RWPE2 (cell line): ENCODE data around the gene AKAP7.
A peak's percentile ranks its signal among the peaks of the same experiment; 100 is the strongest.

Source experiments
- ATAC-seq: fragments of 200-7000 bp; cut with Tn5 transposase; 3 replicates; pipeline ENCODE4 v1.9.1; 2021; ENCODE audit warnings: low read depth
- DNase-seq: peaks from one replicate; pipeline ENCODE4 v3.0.0-alpha.2; 2020; ENCODE audit warnings: low spot score
- H3K27ac ChIP-seq: fragments of 450-650 bp; 2 replicates; pipeline ENCODE4 v1.5.1; 2017; ENCODE audit warnings: mild to moderate bottlenecking; ENCODE audit not compliant: poor library complexity, severe bottlenecking
- H3K27me3 ChIP-seq: fragments of 250-450 bp; sonication (Bioruptor Pico); 2 replicates; pipeline ENCODE4 v1.5.1; 2021; ENCODE audit warnings: mild to moderate bottlenecking, moderate library complexity; ENCODE audit not compliant: insufficient read depth, poor library complexity, severe bottlenecking
- H3K36me3 ChIP-seq: fragments of 250-450 bp; sonication (Bioruptor Pico); 2 replicates; pipeline ENCODE4 v1.5.1; 2020; ENCODE audit warnings: low read depth, mild to moderate bottlenecking, moderate library complexity
- H3K4me1 ChIP-seq: fragments of 250-450 bp; sonication (Bioruptor Pico); 2 replicates; pipeline ENCODE4 v1.5.1; 2021; ENCODE audit warnings: mild to moderate bottlenecking, moderate library complexity; ENCODE audit not compliant: insufficient read depth, poor library complexity, severe bottlenecking
- H3K4me3 ChIP-seq: fragments of 250-450 bp; sonication (Bioruptor Pico); 2 replicates; pipeline ENCODE4 v1.5.1; 2021; ENCODE audit warnings: mild to moderate bottlenecking, moderate library complexity; ENCODE audit not compliant: severe bottlenecking
- H3K9me3 ChIP-seq: fragments of 250-450 bp; sonication (Bioruptor Pico); 2 replicates; pipeline ENCODE4 v1.5.1; 2021; ENCODE audit warnings: mild to moderate bottlenecking, moderate library complexity; ENCODE audit not compliant: severe bottlenecking
- CTCF ChIP-seq: fragments of 450-650 bp; IDR thresholded peaks from one replicate; pipeline ENCODE4 v1.5.1; 2017; ENCODE audit warnings: mild to moderate bottlenecking, moderate library complexity; ENCODE audit not compliant: poor library complexity, severe bottlenecking

Gene AKAP7

DNA sequence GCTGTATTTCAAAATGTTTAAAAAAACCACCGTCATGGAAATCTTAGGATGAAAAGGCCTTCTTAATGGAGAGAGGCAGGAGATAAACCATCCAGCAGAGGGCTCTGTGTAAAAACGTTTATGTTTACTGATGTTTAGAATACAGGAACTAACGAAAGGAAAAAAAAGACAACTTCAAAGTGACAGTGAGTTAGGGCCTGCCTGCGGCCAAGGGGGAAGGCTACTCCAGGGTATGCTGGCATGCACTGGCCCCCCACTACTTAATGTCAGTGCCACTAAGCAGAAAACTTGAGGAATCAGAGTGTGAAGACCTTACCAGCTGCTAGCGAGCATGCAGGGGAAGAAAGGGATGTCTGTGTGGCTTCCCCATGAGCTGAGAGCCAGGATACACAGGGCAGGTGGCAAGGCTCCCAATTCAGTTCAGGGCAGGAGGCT is 47.7 kb downstream of the AKAP7 start:
- H3K27ac ChIP-seq, result no peak overlapping the region
- no peaks in the 10 kb centered on the region for H3K4me1 ChIP-seq
- H3K27me3 ChIP-seq, result no peaks in the 10 kb centered on the region
- H3K9me3 ChIP-seq, result no peaks in the 10 kb centered on the region
- DNase-seq (no peak), ATAC-seq (0 out of 3 replicates have a peak, but pooled peaks have one; percentile 40)
- H3K36me3 ChIP-seq, result 0 out of 2 replicates have a peak, but pooled peaks cover 4% of the 10 kb centered on the region
- H3K4me3 ChIP-seq, result no peak overlapping the region
- peak; percentile 47 for TF ChIP-seq CTCF

GRCh38 chr6:131183427-131184095 is 48.3 kb downstream of the AKAP7 start:
- no peak for TF ChIP-seq CTCF
- Histone ChIP-seq H3K27ac (no peak overlapping the region), H3K4me3 (no peak overlapping the region), H3K4me1 (no peaks in the 10 kb centered on the region), H3K9me3 (no peaks in the 10 kb centered on the region), H3K27me3 (no peaks in the 10 kb centered on the region), H3K36me3 (0 out of 2 replicates have a peak, but pooled peaks cover 4% of the 10 kb centered on the region)
- no peak for ATAC-seq
- no peak for DNase-seq

DNA sequence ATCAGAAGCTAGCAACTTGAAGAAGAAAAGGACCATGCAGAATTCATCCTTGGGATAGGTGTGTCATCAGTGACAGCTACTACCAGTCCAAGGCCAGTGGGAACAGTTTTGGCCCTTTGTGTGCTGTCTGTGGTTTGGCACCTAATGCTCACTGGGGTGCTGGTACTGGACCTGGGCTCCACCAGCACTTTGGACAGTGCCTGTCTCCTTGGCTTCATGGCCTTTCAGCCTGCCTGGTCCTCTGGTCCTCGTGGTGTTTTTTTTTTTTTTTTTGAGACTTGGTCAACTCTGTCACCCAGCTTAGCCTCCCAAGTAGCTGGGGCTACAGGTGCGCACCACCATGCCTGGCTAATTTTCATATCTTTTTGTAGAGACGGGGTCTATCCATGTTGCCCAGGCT is 56.3 kb downstream of the AKAP7 start:
- no peak for DNase-seq
- Histone ChIP-seq H3K36me3 (no peaks in the 10 kb centered on the region), H3K27ac (no peak overlapping the region), H3K4me3 (no peak overlapping the region), H3K9me3 (peaks cover 5% of the 10 kb centered on the region), H3K4me1 (no peaks in the 10 kb centered on the region), H3K27me3 (no peaks in the 10 kb centered on the region)
- ATAC-seq, result no peak
- no peak for TF ChIP-seq CTCF

DNA sequence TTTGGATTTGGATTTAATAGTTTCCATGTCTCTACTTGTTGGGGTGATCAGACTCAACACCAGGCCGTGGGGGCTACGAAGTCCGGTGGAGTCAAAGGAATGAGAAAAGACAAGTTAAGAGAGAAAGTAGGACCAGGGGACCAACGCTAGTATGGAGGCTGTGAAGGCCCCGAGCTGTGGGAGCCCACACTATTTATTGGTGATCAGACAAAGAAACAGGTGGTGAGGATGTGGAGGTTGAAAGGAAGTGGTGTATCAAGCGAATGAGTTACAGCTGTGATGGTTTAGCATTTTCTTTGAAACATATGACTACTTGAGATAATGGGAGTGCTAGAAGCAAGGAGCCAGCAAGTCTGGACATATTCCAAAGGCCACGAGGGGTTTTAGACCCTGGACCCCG is 62.4 kb downstream of the AKAP7 start:
- Histone ChIP-seq H3K27ac (no peak overlapping the region), H3K36me3 (no peaks in the 10 kb centered on the region), H3K4me1 (no peaks in the 10 kb centered on the region), H3K27me3 (no peaks in the 10 kb centered on the region), H3K9me3 (peaks cover under 1% of the 10 kb centered on the region), H3K4me3 (no peak overlapping the region)
- ATAC-seq (no peak), DNase-seq (no peak)
- no peak for TF ChIP-seq CTCF

DNA sequence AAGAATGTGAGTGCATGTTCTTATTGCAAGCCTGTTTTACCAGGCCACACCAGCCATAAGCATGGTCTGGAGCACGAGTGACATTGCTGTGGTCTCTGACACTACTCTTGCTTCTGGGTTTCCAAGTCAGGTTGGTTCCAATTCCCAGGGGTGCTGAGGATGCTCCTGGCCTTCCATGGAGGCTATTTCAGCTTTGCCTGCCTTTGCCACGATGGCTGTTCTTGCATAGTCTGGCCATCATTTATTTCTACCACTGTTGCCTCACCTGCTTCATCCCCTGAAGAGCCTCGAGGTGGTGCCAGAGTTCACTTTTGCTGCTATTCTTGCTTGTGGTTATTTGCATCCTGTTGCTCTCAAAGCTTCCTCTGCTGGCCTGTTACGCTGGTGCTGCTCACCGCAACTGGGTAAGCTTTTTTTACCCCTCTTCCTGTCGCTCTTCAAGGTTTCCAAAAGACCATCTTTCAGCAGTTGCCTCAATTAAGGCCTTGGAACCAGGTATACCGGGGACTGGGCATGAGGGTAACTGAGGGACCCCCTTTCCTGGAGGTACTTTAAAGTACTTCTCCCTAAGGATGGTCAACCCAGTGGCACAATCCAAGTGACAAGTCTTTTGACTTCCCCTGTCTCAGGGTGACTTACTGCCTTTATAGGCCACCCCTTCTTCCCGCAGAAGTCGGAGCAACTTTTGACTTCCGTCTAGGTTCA is 64.5 kb downstream of the AKAP7 start:
- H3K4me1 ChIP-seq, result no peaks in the 10 kb centered on the region
- no peak for TF ChIP-seq CTCF
- no peaks in the 10 kb centered on the region for H3K27me3 ChIP-seq
- no peaks in the 10 kb centered on the region for H3K36me3 ChIP-seq
- no peaks in the 10 kb centered on the region for H3K9me3 ChIP-seq
- DNase-seq (no peak), ATAC-seq (peak; percentile 57; the same call in 1 of the 3 replicates)
- H3K27ac ChIP-seq, result no peak overlapping the region
- no peak overlapping the region for H3K4me3 ChIP-seq
